ENCODE data around the gene SEC62.

SEC62 gene

DNA sequence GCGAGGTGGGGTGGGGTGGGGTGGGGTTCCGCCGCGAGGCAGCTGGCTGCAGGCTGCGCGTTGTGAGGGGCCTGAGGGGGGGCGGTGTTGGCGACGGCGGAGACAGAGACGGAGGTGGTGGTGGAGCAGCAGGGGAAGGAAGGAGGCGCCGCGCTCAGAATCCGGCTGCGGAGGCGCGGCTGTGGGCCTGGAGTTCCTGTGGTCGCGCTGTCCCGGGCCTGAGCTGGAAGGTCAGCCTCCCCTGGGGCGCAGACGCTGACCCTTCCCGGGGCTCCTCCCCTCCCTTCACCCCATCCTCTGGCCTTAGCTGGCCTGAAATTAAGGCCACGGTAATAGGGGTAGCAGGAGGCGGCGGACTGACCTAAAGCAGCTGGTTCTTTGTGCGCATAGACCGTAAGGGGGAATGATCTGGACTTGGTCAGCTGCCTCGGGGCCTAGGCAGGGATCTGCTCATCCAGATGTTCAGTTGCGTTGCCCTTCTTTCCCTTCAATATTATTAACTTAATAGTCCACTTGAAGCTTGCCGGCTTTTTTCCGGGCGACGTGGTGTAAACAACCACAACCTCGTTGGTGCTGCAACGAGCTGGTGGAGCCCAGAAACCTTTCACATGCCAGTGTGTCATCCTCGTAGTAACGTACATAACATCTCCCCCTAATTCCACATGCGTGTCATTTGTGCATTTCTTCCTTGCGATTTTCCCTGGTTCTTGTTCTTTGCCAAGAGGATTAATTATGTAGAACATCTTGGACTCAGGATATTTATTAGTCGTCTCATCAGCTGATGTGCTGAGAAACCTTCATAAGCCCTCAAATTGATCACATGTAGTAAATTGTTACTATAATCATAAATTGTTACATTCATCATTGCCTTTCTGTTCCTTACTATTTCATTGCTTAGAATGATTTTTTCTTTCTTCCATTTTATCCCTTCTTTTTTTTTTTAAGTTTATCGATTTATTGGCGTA, 626 bp downstream of the SEC62 start:
- H3K4me1 ChIP-seq (ENCODE audit: control insufficient read depth in 2 of 2, insufficient read depth in 2 of 2, low read length in 2 of 2): peaks cover 13 to 16% of the 10 kb centered on the region in 2 donors
- H3K9me3 ChIP-seq (ENCODE audit: control insufficient read depth in 2 of 2, low read length in 2 of 2): no peaks in the 10 kb centered on the region
- peak overlapping the region; percentile 86 to 89 for H3K27ac ChIP-seq (ENCODE audit: low read depth in 2 of 2, low read length in 2 of 2)
- H3K9ac ChIP-seq (ENCODE audit: low read depth in 1 of 2, low read length in 2 of 2): peak overlapping the region; percentile 92 to 96
- H3K4me3 ChIP-seq (ENCODE audit: low read length in 2 of 2): peak overlapping the region; percentile 97 to 98
- H3K27me3 ChIP-seq (ENCODE audit: control insufficient read depth in 2 of 2, insufficient read depth in 2 of 2, low read length in 2 of 2): no peaks in the 10 kb centered on the region
- H3K36me3 ChIP-seq (ENCODE audit: control insufficient read depth in 2 of 2, insufficient read depth in 2 of 2, low read length in 2 of 2): peaks cover 0 to 3% of the 10 kb centered on the region in 2 donors

GRCh38 chr3:169968224-169968885, 1.7 kb downstream of the SEC62 start:
- Histone ChIP-seq H3K4me1 (ENCODE audit: control insufficient read depth in 2 of 2, insufficient read depth in 2 of 2, low read length in 2 of 2) (peaks cover 13 to 16% of the 10 kb centered on the region in 2 donors), H3K27ac (ENCODE audit: low read depth in 2 of 2, low read length in 2 of 2) (no peak overlapping the region), H3K4me3 (ENCODE audit: low read length in 2 of 2) (peak overlapping the region; percentile 97 to 98), H3K9me3 (ENCODE audit: control insufficient read depth in 2 of 2, low read length in 2 of 2) (no peaks in the 10 kb centered on the region), H3K9ac (ENCODE audit: low read depth in 1 of 2, low read length in 2 of 2) (peak overlapping the region; percentile 19 to 96), H3K27me3 (ENCODE audit: control insufficient read depth in 2 of 2, insufficient read depth in 2 of 2, low read length in 2 of 2) (no peaks in the 10 kb centered on the region), H3K36me3 (ENCODE audit: control insufficient read depth in 2 of 2, insufficient read depth in 2 of 2, low read length in 2 of 2) (peaks cover 0 to 3% of the 10 kb centered on the region in 2 donors)

DNA sequence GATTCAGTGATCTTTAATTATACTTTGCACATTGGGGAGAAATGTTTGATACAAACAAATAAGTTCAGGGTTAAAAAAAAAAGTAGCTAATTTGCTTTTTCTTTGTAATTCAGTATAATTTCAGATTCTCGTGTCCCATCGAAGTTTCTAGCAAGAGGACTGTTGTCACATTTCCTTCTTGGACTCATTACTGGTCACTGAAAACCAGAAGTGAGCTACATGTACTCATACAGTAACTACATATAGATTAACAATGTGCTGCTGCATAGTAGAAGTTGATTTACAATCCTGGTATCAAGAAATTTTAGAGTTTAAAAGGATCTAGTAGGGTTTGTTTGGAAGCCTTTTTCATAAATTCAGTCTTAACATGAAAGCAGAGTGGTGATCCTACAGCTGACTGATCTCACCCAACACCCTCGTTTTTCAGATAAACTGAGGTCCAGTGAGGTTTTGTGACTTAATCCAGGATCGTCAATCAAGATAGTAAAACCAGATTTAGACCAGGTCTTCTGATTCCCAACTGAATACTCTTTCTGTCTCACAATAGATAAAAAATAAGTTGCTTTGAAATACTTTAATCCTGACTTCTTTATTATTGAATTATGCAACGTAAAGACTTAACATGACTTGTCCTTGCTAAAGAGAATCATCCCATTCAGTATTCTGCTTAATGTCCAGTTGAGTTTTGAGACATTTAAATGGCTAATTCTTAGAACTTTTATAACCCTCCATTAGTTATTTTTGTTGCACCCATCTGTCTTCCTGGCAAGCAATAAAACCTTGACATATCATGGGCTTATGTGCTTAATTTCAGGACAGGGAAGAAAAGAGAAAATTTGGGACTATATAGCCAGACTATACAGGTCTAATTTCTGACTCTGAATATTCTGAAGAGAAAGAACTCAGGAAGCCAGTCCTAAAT, 2.8 kb downstream of the SEC62 start:
- peaks cover 13 to 16% of the 10 kb centered on the region in 2 donors for H3K4me1 ChIP-seq (ENCODE audit: control insufficient read depth in 2 of 2, insufficient read depth in 2 of 2, low read length in 2 of 2)

GRCh38 chr3:169970847-169971246, 4.2 kb downstream of the SEC62 start:
- Histone ChIP-seq H3K27me3 (ENCODE audit: control insufficient read depth in 2 of 2, insufficient read depth in 2 of 2, low read length in 2 of 2) (no peaks in the 10 kb centered on the region), H3K27ac (ENCODE audit: low read depth in 2 of 2, low read length in 2 of 2) (no peak overlapping the region), H3K9me3 (ENCODE audit: control insufficient read depth in 2 of 2, low read length in 2 of 2) (no peaks in the 10 kb centered on the region), H3K4me3 (ENCODE audit: low read length in 2 of 2) (no peak overlapping the region), H3K4me1 (ENCODE audit: control insufficient read depth in 2 of 2, insufficient read depth in 2 of 2, low read length in 2 of 2) (peaks cover 13 to 16% of the 10 kb centered on the region in 2 donors), H3K9ac (ENCODE audit: low read depth in 1 of 2, low read length in 2 of 2) (no peak overlapping the region), H3K36me3 (ENCODE audit: control insufficient read depth in 2 of 2, insufficient read depth in 2 of 2, low read length in 2 of 2) (peaks cover 3 to 7% of the 10 kb centered on the region in 2 donors)

More for the DNA sequence above, 2.8 kb downstream of the SEC62 start:
- Histone ChIP-seq H3K27ac (ENCODE audit: low read depth in 2 of 2, low read length in 2 of 2) (no peak overlapping the region), H3K4me3 (ENCODE audit: low read length in 2 of 2) (no peak overlapping the region), H3K9me3 (ENCODE audit: control insufficient read depth in 2 of 2, low read length in 2 of 2) (no peaks in the 10 kb centered on the region), H3K9ac (ENCODE audit: low read depth in 1 of 2, low read length in 2 of 2) (no peak overlapping the region), H3K36me3 (ENCODE audit: control insufficient read depth in 2 of 2, insufficient read depth in 2 of 2, low read length in 2 of 2) (peaks cover under 1 to 3% of the 10 kb centered on the region in 2 donors), H3K27me3 (ENCODE audit: control insufficient read depth in 2 of 2, insufficient read depth in 2 of 2, low read length in 2 of 2) (no peaks in the 10 kb centered on the region)

- peaks cover 7 to 16% of the 10 kb centered on the region in 2 donors for H3K4me1 ChIP-seq (ENCODE audit: control insufficient read depth in 2 of 2, insufficient read depth in 2 of 2, low read length in 2 of 2)
Measured at GRCh38 chr3:169971522-169971921, 4.9 kb downstream of the SEC62 start.

DNA sequence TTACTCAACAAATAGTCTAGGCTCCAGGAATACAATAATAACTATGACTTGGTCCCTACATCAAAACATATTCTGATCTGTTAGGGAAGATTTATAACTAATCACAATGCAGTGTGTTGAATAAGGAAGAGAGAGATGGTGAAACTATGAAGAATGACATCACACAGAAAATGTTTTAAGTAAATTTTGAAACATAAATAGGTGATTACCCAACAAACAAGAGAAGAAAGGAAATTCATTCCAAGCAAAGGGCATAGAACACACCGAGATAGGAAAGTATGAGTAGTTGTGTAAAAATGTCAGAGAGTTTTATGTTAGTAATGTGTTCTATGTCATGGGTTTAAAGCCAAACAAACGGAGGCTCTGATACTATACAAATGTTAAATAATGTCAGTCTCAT, 13.4 kb downstream of the SEC62 start:
- Histone ChIP-seq H3K27me3 (ENCODE audit: control insufficient read depth in 2 of 2, insufficient read depth in 2 of 2, low read length in 2 of 2) (no peaks in the 10 kb centered on the region), H3K9me3 (ENCODE audit: control insufficient read depth in 2 of 2, low read length in 2 of 2) (no peaks in the 10 kb centered on the region), H3K36me3 (ENCODE audit: control insufficient read depth in 2 of 2, insufficient read depth in 2 of 2, low read length in 2 of 2) (peaks cover 58% of the 10 kb centered on the region in 2 donors), H3K4me1 (ENCODE audit: control insufficient read depth in 2 of 2, insufficient read depth in 2 of 2, low read length in 2 of 2) (no peaks in the 10 kb centered on the region), H3K27ac (ENCODE audit: low read depth in 2 of 2, low read length in 2 of 2) (no peak overlapping the region), H3K4me3 (ENCODE audit: low read length in 2 of 2) (no peak overlapping the region), H3K9ac (ENCODE audit: low read depth in 1 of 2, low read length in 2 of 2) (no peak overlapping the region)

More at GRCh38 chr3:169971522-169971921, 4.9 kb downstream of the SEC62 start:
- Histone ChIP-seq H3K9me3 (ENCODE audit: control insufficient read depth in 2 of 2, low read length in 2 of 2) (no peaks in the 10 kb centered on the region), H3K9ac (ENCODE audit: low read depth in 1 of 2, low read length in 2 of 2) (no peak overlapping the region), H3K4me3 (ENCODE audit: low read length in 2 of 2) (no peak overlapping the region), H3K27ac (ENCODE audit: low read depth in 2 of 2, low read length in 2 of 2) (no peak overlapping the region), H3K27me3 (ENCODE audit: control insufficient read depth in 2 of 2, insufficient read depth in 2 of 2, low read length in 2 of 2) (no peaks in the 10 kb centered on the region), H3K36me3 (ENCODE audit: control insufficient read depth in 2 of 2, insufficient read depth in 2 of 2, low read length in 2 of 2) (peaks cover 6 to 10% of the 10 kb centered on the region in 2 donors)

DNA sequence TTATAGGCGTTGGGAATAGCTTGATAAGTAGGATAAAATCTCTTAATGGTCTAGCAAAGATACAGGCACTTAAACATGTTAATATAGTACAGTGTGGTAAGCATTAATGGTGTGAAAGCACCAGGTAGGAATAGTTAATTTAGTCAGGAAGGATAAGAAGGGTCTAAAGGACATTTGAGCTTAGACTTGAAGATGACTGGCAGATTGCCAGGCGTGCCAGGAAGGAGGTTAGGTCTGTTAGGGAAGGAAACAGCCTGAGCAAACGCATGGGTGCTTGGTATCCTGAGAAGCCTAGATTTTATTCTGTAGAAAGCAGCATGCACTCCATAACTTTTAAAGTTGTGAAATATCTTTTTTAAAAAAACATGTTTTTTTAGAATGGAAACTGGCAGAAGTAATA, 17.7 kb downstream of the SEC62 start:
- no peaks in the 10 kb centered on the region for H3K27me3 ChIP-seq (ENCODE audit: control insufficient read depth in 2 of 2, insufficient read depth in 2 of 2, low read length in 2 of 2)
- peaks cover 62 to 64% of the 10 kb centered on the region in 2 donors for H3K36me3 ChIP-seq (ENCODE audit: control insufficient read depth in 2 of 2, insufficient read depth in 2 of 2, low read length in 2 of 2)
- no peak overlapping the region for H3K4me3 ChIP-seq (ENCODE audit: low read length in 2 of 2)
- H3K4me1 ChIP-seq (ENCODE audit: control insufficient read depth in 2 of 2, insufficient read depth in 2 of 2, low read length in 2 of 2): no peaks in the 10 kb centered on the region
- no peak overlapping the region for H3K27ac ChIP-seq (ENCODE audit: low read depth in 2 of 2, low read length in 2 of 2)
- H3K9ac ChIP-seq (ENCODE audit: low read depth in 1 of 2, low read length in 2 of 2): no peak overlapping the region
- H3K9me3 ChIP-seq (ENCODE audit: control insufficient read depth in 2 of 2, low read length in 2 of 2): no peaks in the 10 kb centered on the region

GRCh38 chr3:169990431-169990830, 23.8 kb downstream of the SEC62 start:
- Histone ChIP-seq H3K27ac (ENCODE audit: low read depth in 2 of 2, low read length in 2 of 2) (no peak overlapping the region), H3K9ac (ENCODE audit: low read depth in 1 of 2, low read length in 2 of 2) (no peak overlapping the region), H3K9me3 (ENCODE audit: control insufficient read depth in 2 of 2, low read length in 2 of 2) (no peaks in the 10 kb centered on the region), H3K27me3 (ENCODE audit: control insufficient read depth in 2 of 2, insufficient read depth in 2 of 2, low read length in 2 of 2) (no peaks in the 10 kb centered on the region), H3K36me3 (ENCODE audit: control insufficient read depth in 2 of 2, insufficient read depth in 2 of 2, low read length in 2 of 2) (peaks cover 46 to 48% of the 10 kb centered on the region in 2 donors), H3K4me1 (ENCODE audit: control insufficient read depth in 2 of 2, insufficient read depth in 2 of 2, low read length in 2 of 2) (no peaks in the 10 kb centered on the region), H3K4me3 (ENCODE audit: low read length in 2 of 2) (no peak overlapping the region)

GRCh38 chr3:169992156-169992555, 25.5 kb downstream of the SEC62 start:
- Histone ChIP-seq H3K9ac (ENCODE audit: low read depth in 1 of 2, low read length in 2 of 2) (no peak overlapping the region), H3K27me3 (ENCODE audit: control insufficient read depth in 2 of 2, insufficient read depth in 2 of 2, low read length in 2 of 2) (no peaks in the 10 kb centered on the region), H3K4me3 (ENCODE audit: low read length in 2 of 2) (no peak overlapping the region), H3K36me3 (ENCODE audit: control insufficient read depth in 2 of 2, insufficient read depth in 2 of 2, low read length in 2 of 2) (peaks cover 33 to 38% of the 10 kb centered on the region in 2 donors), H3K4me1 (ENCODE audit: control insufficient read depth in 2 of 2, insufficient read depth in 2 of 2, low read length in 2 of 2) (no peaks in the 10 kb centered on the region), H3K9me3 (ENCODE audit: control insufficient read depth in 2 of 2, low read length in 2 of 2) (no peaks in the 10 kb centered on the region), H3K27ac (ENCODE audit: low read depth in 2 of 2, low read length in 2 of 2) (no peak overlapping the region)

Measured in mucosa of rectum (tissue), 2 donors.